CD4-positive, alpha-beta T cell treated with Interleukin-6 for 4 hours (primary cell): Measurements from ENCODE around the gene MAN2B2.

Source experiments
- DNase-seq: peaks from one replicate; pipeline ENCODE4 v3.0.0-alpha.2; 2020; ENCODE audit warnings: mixed read lengths

The MAN2B2 gene

GRCh38 chr4:6546681-6547447, 28.1 kb upstream of the MAN2B2 start:
- DNase-seq = peak; percentile 45

GRCh38 chr4:6548201-6548881, 26.6 kb upstream of the MAN2B2 start:
- no peak for DNase-seq

- no peak for DNase-seq
These were observed 26.1 kb upstream of the MAN2B2 start for GRCh38 chr4:6548882-6549230.

- DNase-seq = no peak
These were observed 25.5 kb upstream of the MAN2B2 start for GRCh38 chr4:6549445-6549844.

GRCh38 chr4:6549890-6550620, 24.9 kb upstream of the MAN2B2 start:
- no peak for DNase-seq

- DNase-seq = no peak
These were observed 24.2 kb upstream of the MAN2B2 start for GRCh38 chr4:6550821-6551220.

GRCh38 chr4:6551660-6552059, 23.3 kb upstream of the MAN2B2 start:
- DNase-seq = no peak

GRCh38 chr4:6555519-6555918, 19.5 kb upstream of the MAN2B2 start:
- DNase-seq = no peak

GRCh38 chr4:6556263-6556662, 18.7 kb upstream of the MAN2B2 start:
- no peak for DNase-seq

GRCh38 chr4:6557185-6557584, 17.8 kb upstream of the MAN2B2 start:
- DNase-seq = no peak

- DNase-seq = no peak
These were observed 17.1 kb upstream of the MAN2B2 start for GRCh38 chr4:6557856-6558255.

- DNase-seq = no peak
These were observed 14.4 kb upstream of the MAN2B2 start for GRCh38 chr4:6560416-6561172.

- DNase-seq = no peak
These were observed 13.8 kb upstream of the MAN2B2 start for GRCh38 chr4:6561173-6561516.

- no peak for DNase-seq
These were observed 13.2 kb upstream of the MAN2B2 start for GRCh38 chr4:6561706-6562371.

- DNase-seq = no peak
These were observed 11.8 kb upstream of the MAN2B2 start for GRCh38 chr4:6562931-6563901.

GRCh38 chr4:6563935-6564645, 10.9 kb upstream of the MAN2B2 start:
- no peak for DNase-seq

- DNase-seq = no peak
These were observed 9.1 kb upstream of the MAN2B2 start for GRCh38 chr4:6565691-6566390.

- no peak for DNase-seq
These were observed 8.4 kb upstream of the MAN2B2 start for GRCh38 chr4:6566391-6567190.

- DNase-seq = no peak
These were observed 7.8 kb upstream of the MAN2B2 start for GRCh38 chr4:6567218-6567617.
